Suprapubic skin (tissue), 4 donors: ENCODE results near the gene SBK1. TPM values are rescaled to one million over a fixed set of nuclear protein-coding genes. Genes with fewer than 3 reads are reported as not detected.
"Not testable (repeated sequence)": the region's sequence is repeated elsewhere in the genome, so short reads cannot be mapped to it uniquely, and the experiment has no call there.

Source experiments
- DNase-seq, 2 donors: peaks; one replicate each; pipeline ENCODE4 v3.0.0-alpha.2; 2019; ENCODE audit warnings: low spot score in 2 of 2
- H3K27ac ChIP-seq: fragments of 200-600 bp; sonication (generic); one replicate; pipeline ENCODE4 v1.5.1; 2019
- H3K27me3 ChIP-seq: fragments of 200-600 bp; sonication (generic); one replicate; pipeline ENCODE4 v1.5.1; 2019
- H3K36me3 ChIP-seq: fragments of 200-600 bp; sonication (generic); one replicate; pipeline ENCODE4 v1.5.1; 2019
- H3K4me1 ChIP-seq: fragments of 200-600 bp; sonication (generic); one replicate; pipeline ENCODE4 v1.5.1; 2019
- H3K4me3 ChIP-seq: fragments of 200-600 bp; sonication (generic); one replicate; pipeline ENCODE4 v1.5.1; 2019; ENCODE audit warnings: mild to moderate bottlenecking
- H3K9me3 ChIP-seq: fragments of 200-600 bp; sonication (generic); one replicate; pipeline ENCODE4 v1.5.1; 2019
- EP300 ChIP-seq: sonication (generic); formaldehyde crosslinking; IDR thresholded peaks from one replicate; pipeline ENCODE4 v1.6.1; 2017; ENCODE audit warnings: antibody characterized with exemption
- POLR2A ChIP-seq, 2 donors: fragments of 450-650 bp; IDR thresholded peaks; one replicate each; pipeline ENCODE4 v1.6.1; 2017; ENCODE audit warnings: antibody characterized with exemption in 2 of 2, mild to moderate bottlenecking in 2 of 2, moderate library complexity in 2 of 2
- POLR2AphosphoS5 ChIP-seq, 3 donors: sonication (generic); formaldehyde crosslinking; IDR thresholded peaks; one replicate each; pipeline ENCODE4 v1.6.1; 2017; ENCODE audit warnings: antibody characterized with exemption in 3 of 3
- WGBS: methylation state at CpG from one replicate; pipeline ENCODE4 v1.1.5; 2018; 5-methylcytosine and 5-hydroxymethylcytosine counted together
- total RNA-seq, 4 donors: library from RNA; depleted of rRNA; stranded (reverse); fragments of >200 nt; gene quantifications; one replicate each; pipeline ENCODE4 v1.1.0, GENCODE V29; 2016
- TF ChIP-seq, protein P1 (sequence below), 2 donors: fragments of 200-600 bp in 1 of 2; fragments of 450-650 bp in 1 of 2; sonication (generic) in 1 of 2; IDR thresholded peaks; one replicate each; pipeline ENCODE4 v1.5.1; 2016 to 2019; ENCODE audit warnings: antibody characterized with exemption in 2 of 2, mild to moderate bottlenecking in 1 of 2, moderate library complexity in 1 of 2

The SBK1 gene
- total RNA-seq, result 1 to 10 TPM in 3 of 4 donors, under 1 TPM in 1; 0.49 to 2.7 (median 2.2) TPM

DNA sequence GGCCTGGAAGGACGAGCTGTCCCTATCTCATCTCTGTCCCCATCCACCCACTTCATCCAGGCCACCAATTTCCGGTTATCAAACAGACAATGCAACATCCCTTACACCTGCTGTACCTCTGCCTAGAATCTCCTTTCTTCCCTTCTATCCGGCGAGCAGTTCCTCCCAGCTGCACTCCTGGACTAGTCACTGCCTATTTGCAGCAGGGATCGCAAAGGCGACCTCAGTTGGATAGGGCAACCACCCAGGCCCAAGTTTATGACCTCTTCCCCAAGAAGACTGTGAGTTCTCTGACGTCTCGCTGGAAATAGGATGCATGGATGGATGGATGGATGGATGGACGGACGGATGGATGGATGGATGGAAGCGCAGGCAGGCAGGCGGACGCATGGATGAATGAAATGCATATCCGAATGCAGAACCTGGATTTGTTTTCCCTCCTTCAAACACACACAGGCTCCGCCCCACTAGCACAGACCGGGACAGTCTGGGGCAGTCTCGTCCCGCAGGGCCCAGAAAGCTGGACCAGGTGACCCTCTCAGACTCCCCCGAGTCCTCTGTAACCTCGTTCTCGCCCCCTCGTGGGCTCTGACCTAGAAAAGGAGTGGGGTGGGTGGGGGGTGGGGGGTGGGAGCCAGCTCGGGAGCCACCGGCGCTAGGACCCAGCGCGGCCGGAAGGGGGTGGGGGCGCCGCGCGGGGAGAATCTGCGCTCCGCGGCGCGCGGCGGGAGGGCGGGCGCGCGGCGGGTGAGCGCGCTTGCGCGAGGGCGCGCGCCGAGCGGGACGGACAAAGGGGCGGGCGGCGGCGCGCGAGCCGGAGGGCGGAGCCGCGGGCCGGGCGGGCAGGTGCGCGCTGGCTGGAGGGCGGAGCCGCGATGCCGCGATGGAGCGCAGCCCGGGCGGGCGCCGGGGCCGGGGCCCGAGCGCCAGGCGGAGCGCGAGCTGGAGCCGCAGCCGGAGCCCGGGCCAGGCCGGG, at the start of gene SBK1:
Gene SBK1 (plus strand): TSS at position 875 of the 976 bp plus-strand sequence. CDS start 24,867 bp downstream, outside the sequence.
- peaks cover 15% of the 10 kb centered on the region for H3K4me1 ChIP-seq
- TF ChIP-seq EP300, result no peak
- no peak for TF ChIP-seq POLR2A (IDR thresholded peaks at IDR 0.05)
- TF ChIP-seq POLR2AphosphoS5 (IDR thresholded peaks at IDR 0.05), result no peak
- TF ChIP-seq, protein P1, sequence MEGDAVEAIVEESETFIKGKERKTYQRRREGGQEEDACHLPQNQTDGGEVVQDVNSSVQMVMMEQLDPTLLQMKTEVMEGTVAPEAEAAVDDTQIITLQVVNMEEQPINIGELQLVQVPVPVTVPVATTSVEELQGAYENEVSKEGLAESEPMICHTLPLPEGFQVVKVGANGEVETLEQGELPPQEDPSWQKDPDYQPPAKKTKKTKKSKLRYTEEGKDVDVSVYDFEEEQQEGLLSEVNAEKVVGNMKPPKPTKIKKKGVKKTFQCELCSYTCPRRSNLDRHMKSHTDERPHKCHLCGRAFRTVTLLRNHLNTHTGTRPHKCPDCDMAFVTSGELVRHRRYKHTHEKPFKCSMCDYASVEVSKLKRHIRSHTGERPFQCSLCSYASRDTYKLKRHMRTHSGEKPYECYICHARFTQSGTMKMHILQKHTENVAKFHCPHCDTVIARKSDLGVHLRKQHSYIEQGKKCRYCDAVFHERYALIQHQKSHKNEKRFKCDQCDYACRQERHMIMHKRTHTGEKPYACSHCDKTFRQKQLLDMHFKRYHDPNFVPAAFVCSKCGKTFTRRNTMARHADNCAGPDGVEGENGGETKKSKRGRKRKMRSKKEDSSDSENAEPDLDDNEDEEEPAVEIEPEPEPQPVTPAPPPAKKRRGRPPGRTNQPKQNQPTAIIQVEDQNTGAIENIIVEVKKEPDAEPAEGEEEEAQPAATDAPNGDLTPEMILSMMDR (IDR thresholded peaks at IDR 0.05), result no peak
- H3K27ac ChIP-seq, result no peak within 1 kb of the TSS
- peaks cover 18% of the 10 kb centered on the region for H3K27me3 ChIP-seq
- peak in 1 of 2 donors; percentile 70 for DNase-seq
- 2% methylated on average over 36 of the region's 88 CpGs for WGBS
- H3K36me3 ChIP-seq, result no peaks in the 10 kb centered on the region
- H3K9me3 ChIP-seq, result no peaks in the 10 kb centered on the region
- H3K4me3 ChIP-seq, result peak within 1 kb of the TSS; percentile 57

DNA sequence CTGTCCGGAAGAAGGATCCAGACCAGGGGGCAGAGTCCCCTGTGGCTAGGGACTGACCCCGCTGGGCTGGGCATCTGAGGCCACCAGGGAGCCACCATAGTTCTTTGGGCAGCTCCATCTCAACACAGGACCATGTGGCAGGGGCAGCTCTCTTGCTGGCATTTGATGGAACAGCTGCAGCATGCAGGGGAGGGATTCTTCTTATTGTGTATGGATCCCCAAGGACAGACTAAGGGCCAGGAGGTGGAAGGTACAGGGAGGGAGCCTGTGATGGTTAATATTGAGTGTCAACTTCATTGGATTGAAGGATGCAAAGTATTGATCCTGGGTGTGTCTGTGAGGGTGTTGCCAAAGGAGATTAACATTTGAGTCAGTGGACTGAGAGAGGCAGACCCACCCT, 42.8 kb upstream of the SBK1 start:
- H3K27me3 ChIP-seq, H3K4me1 ChIP-seq, H3K27ac ChIP-seq, H3K36me3 ChIP-seq, DNase-seq, H3K9me3 ChIP-seq, H3K4me3 ChIP-seq: not testable (repeated sequence)
- WGBS, result 85% methylated on average over 2 of the region's 2 CpGs

DNA sequence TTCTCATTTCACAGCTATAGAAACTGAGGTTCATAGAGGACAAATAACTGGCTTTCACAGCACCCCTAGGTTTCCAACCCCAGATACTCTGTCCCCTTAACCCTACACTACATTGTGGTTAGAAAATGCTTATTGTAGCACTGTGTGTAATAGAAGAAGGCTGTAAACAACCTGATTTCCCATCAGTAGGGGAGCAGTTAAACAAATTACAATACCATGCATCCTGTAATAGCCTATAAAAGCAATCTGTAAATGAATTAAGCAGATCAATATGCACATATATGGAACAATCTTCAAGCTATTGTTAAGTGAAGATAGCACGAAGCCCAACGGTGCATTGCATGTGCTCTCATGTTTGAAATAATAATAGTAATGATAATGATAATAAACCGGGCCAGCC, 41.3 kb upstream of the SBK1 start:
- Histone ChIP-seq H3K4me3 (no peak overlapping the region), H3K27ac (no peak overlapping the region), H3K36me3 (no peaks in the 10 kb centered on the region), H3K4me1 (no peaks in the 10 kb centered on the region), H3K9me3 (no peaks in the 10 kb centered on the region), H3K27me3 (no peaks in the 10 kb centered on the region)
- WGBS, result 42% methylated on average over 3 of the region's 3 CpGs
- TF ChIP-seq EP300, result no peak
- TF ChIP-seq POLR2AphosphoS5 (IDR thresholded peaks at IDR 0.05), result no peak
- no peak for TF ChIP-seq POLR2A (IDR thresholded peaks at IDR 0.05)
- TF ChIP-seq, protein P1 (IDR thresholded peaks at IDR 0.05), result no peak
- DNase-seq, result no peak

DNA sequence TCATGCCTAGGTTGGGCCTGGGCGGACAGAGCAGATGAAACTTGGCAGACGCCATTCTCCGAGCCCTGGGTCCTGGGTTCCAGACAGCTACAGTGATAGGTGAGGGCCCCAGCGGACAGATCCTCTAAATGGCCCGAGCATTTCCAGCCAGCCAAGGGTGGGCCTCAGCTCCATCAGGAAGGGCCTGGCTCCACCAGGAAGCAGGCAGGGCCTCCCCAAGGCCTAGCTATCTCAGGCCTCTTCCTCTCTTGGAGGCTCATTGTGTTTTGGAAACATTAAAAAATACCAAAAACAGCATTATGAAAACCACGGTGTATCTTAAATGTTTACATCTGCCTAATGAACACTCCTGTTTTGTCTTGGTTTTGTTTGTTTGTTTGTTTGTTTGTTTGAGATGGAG, 38.2 kb upstream of the SBK1 start:
- no peak for DNase-seq
- WGBS, result 88% methylated on average over 6 of the region's 6 CpGs
- Histone ChIP-seq H3K27me3 (peaks cover 17% of the 10 kb centered on the region), H3K9me3 (no peaks in the 10 kb centered on the region), H3K4me1 (peaks cover 9% of the 10 kb centered on the region), H3K36me3 (no peaks in the 10 kb centered on the region), H3K4me3 (no peak overlapping the region), H3K27ac (no peak overlapping the region)
- TF ChIP-seq POLR2A (IDR thresholded peaks at IDR 0.05) (no peak), POLR2AphosphoS5 (IDR thresholded peaks at IDR 0.05) (no peak), EP300 (no peak)
- TF ChIP-seq, protein P1 (IDR thresholded peaks at IDR 0.05), result no peak

DNA sequence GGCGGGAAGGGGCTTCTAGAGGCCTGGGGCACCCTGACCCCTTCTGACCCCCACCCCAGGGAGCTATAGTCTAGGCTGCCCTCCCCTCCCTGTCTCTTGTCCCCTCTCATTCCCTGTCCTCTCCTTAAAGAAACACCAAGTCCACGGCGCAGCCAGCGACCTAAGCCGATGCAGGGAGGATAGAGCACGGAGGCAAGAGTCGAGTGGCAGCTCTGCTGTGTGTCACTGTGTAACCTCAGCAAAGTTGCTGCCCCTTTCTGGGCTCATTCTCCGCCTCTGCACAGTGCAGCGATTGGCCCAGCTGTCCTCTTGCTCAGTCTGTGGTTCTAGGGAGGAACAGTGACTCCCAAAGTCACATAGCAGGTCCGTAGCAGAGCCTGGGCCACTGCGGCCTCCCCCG, 36.5 kb upstream of the SBK1 start:
- TF ChIP-seq POLR2AphosphoS5 (IDR thresholded peaks at IDR 0.05), result no peak
- TF ChIP-seq, protein P1 (IDR thresholded peaks at IDR 0.05), result no peak
- TF ChIP-seq POLR2A (IDR thresholded peaks at IDR 0.05), result no peak
- DNase-seq, result no peak
- Histone ChIP-seq H3K27ac (no peak overlapping the region), H3K36me3 (no peaks in the 10 kb centered on the region), H3K4me1 (peaks cover 9% of the 10 kb centered on the region), H3K27me3 (peaks cover 25% of the 10 kb centered on the region), H3K9me3 (no peaks in the 10 kb centered on the region), H3K4me3 (no peak overlapping the region)
- 75% methylated on average over 12 of the region's 12 CpGs for WGBS
